Measurements from ENCODE around the gene RELL2.
A peak's percentile ranks its signal among the peaks of the same experiment; 100 is the strongest.
"Not testable (repeated sequence)": the region's sequence is repeated elsewhere in the genome, so short reads cannot be mapped to it uniquely, and the experiment has no call there.

The RELL2 gene

GRCh38 chr5:141636413-141637122, at the start of gene RELL2, which contains the start of gene HDAC3:
Gene RELL2, plus strand, starts transcription at chr5:141636997. Its CDS starts 1,229 bp downstream, at chr5:141638226.
Gene HDAC3, minus strand, starts transcription at chr5:141636849. Its CDS starts 59 bp downstream, at chr5:141636790.
- FAIRE-seq: peak; percentile 79
- DNase-seq (ENCODE audit: insufficient read length, low spot score): peak; percentile 84

DNA sequence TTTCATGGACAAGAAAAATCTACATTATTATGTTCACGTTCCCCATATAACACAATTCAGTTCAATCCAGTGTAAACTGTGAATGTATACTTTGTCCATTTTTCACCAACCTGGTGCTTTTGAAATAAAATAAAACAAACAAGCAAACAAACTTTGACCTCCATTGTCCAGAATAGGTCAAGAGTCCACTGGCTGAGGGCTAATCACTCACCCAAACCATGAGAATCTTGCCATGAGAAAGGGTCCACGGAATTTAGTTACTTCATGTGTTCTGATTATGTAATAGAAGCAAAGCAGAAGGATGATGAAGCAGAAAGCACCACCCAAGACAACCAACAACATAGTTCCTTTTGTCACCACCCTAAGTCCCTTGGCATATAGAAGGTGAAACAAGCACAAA, 46.7 kb upstream of the RELL2 start:
- DNase-seq (ENCODE audit: insufficient read length, low spot score): no peak
- FAIRE-seq: no peak

DNA sequence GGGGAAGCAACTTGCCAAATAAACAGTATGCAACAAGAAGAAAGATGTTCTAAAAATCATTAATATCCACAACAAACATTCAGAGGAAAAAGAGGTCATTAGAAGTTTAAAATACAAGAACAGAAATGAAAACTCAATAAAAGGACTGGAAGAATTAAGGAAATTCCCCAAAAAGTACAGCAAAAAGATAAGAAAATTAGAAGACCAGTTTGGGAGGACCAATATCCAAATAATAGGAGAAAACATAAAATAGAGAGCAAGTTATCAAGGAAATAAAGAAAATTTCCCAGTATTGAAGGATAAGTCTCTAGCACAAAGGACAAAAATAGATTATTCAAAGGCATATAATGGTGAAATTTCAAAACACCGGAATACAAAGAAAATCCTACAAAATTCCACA, 39.9 kb upstream of the RELL2 start:
- FAIRE-seq: no peak
- DNase-seq (ENCODE audit: insufficient read length, low spot score): no peak

DNA sequence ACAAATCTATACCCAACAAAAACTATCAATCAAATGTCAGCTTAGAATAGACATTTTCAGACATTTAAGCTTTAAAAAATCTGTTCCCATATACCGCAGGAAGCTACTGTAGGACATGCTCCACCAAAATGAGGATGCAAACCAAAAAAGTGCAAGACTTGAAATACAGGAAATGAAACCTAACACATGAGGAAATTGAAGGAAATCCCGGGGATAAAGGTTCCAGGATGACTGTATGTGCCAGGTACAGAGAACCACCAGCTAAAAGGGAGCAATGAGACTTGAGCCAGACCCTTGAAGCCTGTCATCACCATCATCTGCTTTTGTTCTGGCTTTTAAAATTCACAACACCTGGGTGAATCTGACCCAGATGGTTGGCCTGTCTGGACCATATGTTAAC, 39.4 kb upstream of the RELL2 start:
- no peak for FAIRE-seq

DNA sequence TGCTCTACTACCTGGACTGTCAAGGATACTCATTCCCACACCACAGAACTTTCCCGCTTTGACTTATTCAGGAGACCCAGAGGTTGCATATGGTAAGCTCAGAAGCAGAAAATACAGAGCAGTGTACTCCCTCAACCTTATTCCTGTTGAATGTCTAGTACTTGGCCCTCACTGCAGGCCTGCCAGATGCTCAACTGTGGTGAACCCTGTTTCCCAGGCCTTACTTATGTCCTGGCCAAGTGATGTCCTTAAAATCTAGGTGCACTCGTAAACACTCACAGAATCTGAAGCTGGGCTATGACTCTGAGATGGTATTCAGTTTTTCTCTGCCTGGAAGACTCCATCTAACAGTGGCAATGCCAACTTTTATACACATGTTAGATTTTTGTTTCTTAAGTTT, 39.0 kb upstream of the RELL2 start:
- DNase-seq (ENCODE audit: insufficient read length, low spot score) (no peak), FAIRE-seq (no peak)

More for the DNA sequence above, 39.4 kb upstream of the RELL2 start:
- no peak for DNase-seq (ENCODE audit: insufficient read length, low spot score)

DNA sequence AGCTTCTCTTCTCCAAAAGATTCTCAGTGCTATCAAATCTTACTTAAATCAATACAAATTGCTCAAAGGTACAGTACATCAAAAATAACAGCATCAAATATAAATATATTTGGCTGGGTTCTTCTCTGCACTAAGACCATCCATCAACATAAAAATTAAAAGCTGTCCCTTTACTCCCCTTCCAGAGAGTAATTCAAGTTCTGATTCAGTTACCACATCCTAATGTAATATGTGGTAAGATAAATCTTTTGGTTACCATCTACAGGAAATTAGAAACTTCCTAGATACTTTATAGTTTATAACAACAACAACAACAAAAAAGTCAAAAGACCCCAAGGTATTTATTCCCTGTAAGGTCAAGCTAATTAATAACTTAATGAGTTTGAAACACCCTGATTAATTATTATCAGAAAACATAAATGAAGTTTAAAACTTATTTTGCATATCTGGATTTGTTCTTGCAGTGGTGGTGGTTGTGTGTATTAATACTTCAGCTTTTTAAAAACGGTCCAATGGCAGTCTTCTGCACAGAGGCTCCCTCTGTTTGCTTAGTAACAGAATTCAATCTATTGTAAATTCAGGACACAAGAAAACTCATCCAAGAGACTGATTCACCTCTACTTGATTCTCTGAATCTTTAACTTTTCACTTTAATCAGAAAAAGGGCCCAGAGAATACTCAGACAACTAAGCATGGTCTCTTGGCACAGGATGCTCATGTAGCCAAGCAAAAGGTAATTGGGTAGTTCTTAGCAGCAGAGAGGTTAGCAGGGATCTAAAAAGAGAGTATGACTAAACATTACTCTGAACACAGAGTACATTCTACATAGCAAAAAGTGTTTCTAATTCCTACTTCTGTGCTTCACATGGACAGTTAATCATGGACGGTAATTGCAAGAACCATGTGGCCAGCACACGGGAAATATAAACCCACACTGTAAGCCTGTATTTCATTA, 38.1 kb upstream of the RELL2 start:
- FAIRE-seq (no peak), DNase-seq (ENCODE audit: insufficient read length, low spot score) (no peak)

DNA sequence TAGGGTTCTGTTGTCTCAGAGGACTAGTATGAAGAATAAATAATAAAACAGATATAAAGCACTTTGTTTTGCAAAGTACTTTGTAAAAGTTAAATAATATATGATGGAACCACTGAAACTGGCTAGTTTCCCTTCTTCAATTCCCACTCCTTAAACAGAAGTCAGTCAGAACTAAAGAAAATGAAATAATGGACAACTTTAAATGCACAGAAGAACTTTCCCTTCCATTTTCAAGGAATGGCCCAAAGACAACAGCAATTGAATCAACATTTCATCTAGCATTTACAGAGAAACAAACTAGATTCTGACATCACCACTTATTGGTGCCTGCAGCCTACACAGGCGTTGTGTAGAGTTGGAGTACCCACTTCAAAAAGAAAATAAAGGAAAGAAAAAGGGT, 34.2 kb upstream of the RELL2 start:
- no peak for DNase-seq (ENCODE audit: insufficient read length, low spot score)
- FAIRE-seq: peak; percentile 31

- FAIRE-seq (peak; percentile 81), DNase-seq (ENCODE audit: insufficient read length, low spot score) (no peak)
Measured at GRCh38 chr5:141603923-141604717, 32.7 kb upstream of the RELL2 start.

GRCh38 chr5:141605523-141606277, 31.1 kb upstream of the RELL2 start:
- FAIRE-seq: peak; percentile 97
- DNase-seq (ENCODE audit: insufficient read length, low spot score): peak; percentile 27

- FAIRE-seq (no peak), DNase-seq (ENCODE audit: insufficient read length, low spot score) (no peak)
Measured at GRCh38 chr5:141608046-141608445, 28.8 kb upstream of the RELL2 start.

DNA sequence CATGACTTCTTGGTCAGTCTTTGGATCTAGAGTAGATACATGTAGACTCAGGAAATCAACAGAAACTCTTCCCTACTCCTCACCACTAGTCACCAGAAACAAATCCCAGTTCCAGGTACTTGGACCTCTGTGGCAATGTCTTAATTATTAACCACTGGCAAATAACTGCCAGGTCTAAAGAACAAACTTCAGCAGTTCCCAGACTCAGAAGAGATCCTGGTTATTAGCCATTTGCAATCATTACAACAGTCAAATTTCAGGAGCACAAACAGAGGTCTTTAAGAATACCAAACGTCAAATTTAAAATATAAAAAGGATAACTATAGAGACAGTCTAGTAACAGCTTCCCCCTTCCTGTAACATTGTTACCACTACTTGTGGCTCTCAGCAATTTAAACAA, 28.2 kb upstream of the RELL2 start:
- FAIRE-seq (no peak), DNase-seq (ENCODE audit: insufficient read length, low spot score) (no peak)

DNA sequence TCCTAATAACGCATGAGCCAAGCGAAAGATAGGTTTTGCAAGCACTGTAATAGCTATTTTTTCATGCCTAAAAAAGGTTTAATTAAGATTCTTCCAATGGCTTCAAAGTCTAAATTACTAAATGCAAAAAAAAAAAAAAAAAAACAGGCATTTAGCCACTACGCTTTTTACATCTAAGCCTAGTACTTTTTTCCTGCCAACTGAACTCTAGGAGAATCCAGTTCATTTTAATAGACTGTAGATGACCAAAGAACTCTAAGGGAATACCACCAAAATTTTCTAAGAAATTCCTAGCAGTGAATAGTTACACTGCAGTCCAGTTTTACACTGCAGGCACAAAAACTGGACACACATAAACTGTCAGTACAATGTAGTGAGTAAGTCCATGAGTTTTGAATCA, 27.8 kb upstream of the RELL2 start:
- FAIRE-seq: no peak
- DNase-seq (ENCODE audit: insufficient read length, low spot score): no peak

DNA sequence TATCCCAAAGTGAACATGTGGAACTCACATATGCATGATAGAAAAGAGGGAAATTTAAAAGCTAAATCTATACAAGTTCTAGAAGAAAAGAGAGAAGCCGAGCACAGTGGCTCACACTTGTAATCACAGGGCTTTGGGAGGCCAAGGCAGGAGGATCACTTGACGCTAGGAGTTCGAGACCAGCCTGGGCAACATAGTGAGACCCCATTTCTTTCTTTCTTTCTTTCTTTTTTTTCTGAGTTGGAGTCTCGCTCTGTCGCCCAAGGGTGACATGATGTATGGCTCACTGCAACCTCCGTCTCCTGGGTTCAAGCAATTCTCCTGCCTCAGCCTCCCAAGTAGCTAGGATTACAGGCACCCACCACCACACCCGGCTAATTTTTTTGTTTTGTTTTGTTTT, 26.9 kb upstream of the RELL2 start:
- not testable (repeated sequence) for FAIRE-seq; DNase-seq (ENCODE audit: insufficient read length, low spot score)

DNA sequence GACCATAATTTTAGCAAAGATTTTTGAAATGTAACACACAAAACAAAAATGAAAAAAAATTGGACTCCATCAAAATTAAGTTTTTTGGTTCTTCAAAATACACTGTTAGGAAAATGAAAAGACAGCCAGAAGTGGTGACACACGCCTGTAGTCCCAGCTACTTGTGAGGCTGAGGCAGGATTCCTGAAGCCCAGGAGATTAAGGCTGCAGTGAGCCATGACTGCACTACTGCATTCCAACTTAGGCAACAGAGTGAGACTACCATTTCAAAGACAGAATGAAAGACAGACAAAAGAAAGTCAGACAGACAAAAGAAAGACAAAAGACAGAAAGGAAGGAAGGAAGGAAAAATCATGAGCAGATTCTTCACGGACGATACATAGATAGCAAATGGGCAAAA, 25.5 kb upstream of the RELL2 start:
- DNase-seq (ENCODE audit: insufficient read length, low spot score) (no peak), FAIRE-seq (no peak)

- no peak for FAIRE-seq
- DNase-seq (ENCODE audit: insufficient read length, low spot score): no peak
Measured at GRCh38 chr5:141613344-141613743, 23.5 kb upstream of the RELL2 start.

DNA sequence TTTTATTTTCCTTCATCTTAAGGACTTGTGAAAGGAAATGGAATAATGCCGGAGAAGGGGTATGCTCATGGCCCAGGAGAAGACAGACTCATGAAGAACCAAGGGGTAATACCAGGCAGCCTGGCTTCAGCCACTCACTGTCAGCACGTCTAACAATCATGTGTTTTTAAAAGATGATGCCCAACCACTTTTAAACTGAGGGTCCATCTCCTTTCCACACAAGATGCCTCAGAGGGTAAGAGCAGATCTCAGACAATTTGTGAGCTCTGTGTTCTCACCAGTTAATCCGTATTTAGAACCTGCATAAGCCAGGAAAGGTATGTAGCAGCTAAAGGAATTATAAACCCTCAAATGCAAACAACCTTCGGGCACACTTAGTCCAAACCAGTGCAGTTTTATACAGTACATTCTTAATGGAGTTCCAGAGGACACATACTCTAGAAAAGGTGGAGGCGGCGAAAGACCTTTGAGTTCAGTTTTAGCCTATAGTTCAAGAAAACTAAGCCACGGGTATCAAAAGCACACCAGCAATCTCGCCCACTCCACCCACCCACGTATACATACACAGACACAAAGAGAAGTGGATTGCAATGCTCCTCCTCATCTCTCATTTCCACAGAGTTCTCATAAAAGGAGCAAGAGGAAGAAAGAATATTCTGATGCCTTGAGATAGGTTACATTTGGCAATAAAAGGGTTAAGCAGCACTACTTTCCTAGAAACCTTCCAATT, 20.6 kb upstream of the RELL2 start:
- DNase-seq (ENCODE audit: insufficient read length, low spot score) (no peak), FAIRE-seq (peak; percentile 78)

GRCh38 chr5:141617128-141617527, 19.7 kb upstream of the RELL2 start:
- FAIRE-seq: no peak
- no peak for DNase-seq (ENCODE audit: insufficient read length, low spot score)

- FAIRE-seq (no peak), DNase-seq (ENCODE audit: insufficient read length, low spot score) (no peak)
Measured at GRCh38 chr5:141617682-141618029, 19.1 kb upstream of the RELL2 start.

- FAIRE-seq: peak; percentile 81
- DNase-seq (ENCODE audit: insufficient read length, low spot score): no peak
Measured at GRCh38 chr5:141618030-141618803, 18.6 kb upstream of the RELL2 start.

Measured in GM19239 (cell line).